Measurements from ENCODE around the gene C17orf50. TPM values are rescaled to one million over a fixed set of nuclear protein-coding genes. Genes with fewer than 3 reads are reported as not detected.

C17orf50 gene
- total RNA-seq, 6 experiments from 2014 or later: not detected

GRCh38 chr17:35793257-35793656 is 32.6 kb downstream of the C17orf50 start:
- Histone ChIP-seq H3K27ac (no peak overlapping the region), H3K4me3 (no peak overlapping the region), H3K4me1 (peaks cover 0 to 9% (median 3%) of the 10 kb centered on the region in 4 donors), H3K27me3 (peaks cover 6 to 14% of the 10 kb centered on the region in 2 donors), H3K36me3 (no peaks in the 10 kb centered on the region), H3K9me3 (no peaks in the 10 kb centered on the region)
- intact Hi-C loops (cut with DNase I): no loop called here
- ATAC-seq: no peak
- WGBS (ENCODE audit: insufficient coverage, low coverage, low lambda C conversion rate, missing lambda C conversion rate): 69% methylated on average over 2 of the region's 3 CpGs
- DNase-seq: peak in 1 of 3 donors; percentile 6
- no peak for TF ChIP-seq CTCF (IDR thresholded peaks at IDR 0.05)
- no peak for TF ChIP-seq POLR2A (IDR thresholded peaks at IDR 0.05)

- peak in 2 of 3 donors; percentile 32 to 43 for DNase-seq
- H3K27ac ChIP-seq: no peak within 1 kb of the TSS
- intact Hi-C loops (cut with DNase I): no loop called here
These were observed 34.6 kb downstream of the C17orf50 start, which contains the start of gene MMP28 for GRCh38 chr17:35795007-35795870. Gene MMP28, minus strand, starts transcription at chr17:35795641. Its CDS starts 264 bp downstream, at chr17:35795377.

GRCh38 chr17:35795871-35796265 is 35.2 kb downstream of the C17orf50 start:
- Histone ChIP-seq H3K4me1 (peaks cover 0 to 16% (median 3%) of the 10 kb centered on the region in 4 donors), H3K27ac (no peak overlapping the region), H3K36me3 (no peaks in the 10 kb centered on the region), H3K9me3 (no peaks in the 10 kb centered on the region), H3K27me3 (peaks cover 6 to 14% of the 10 kb centered on the region in 2 donors), H3K4me3 (peak overlapping the region in 2 of 3 donors; percentile 45 to 47)
- no peak for DNase-seq
- TF ChIP-seq POLR2A (IDR thresholded peaks at IDR 0.05): no peak
- no peak for TF ChIP-seq CTCF (IDR thresholded peaks at IDR 0.05)
- 54% methylated on average over 3 of the region's 8 CpGs for WGBS (ENCODE audit: insufficient coverage, low coverage, low lambda C conversion rate, missing lambda C conversion rate)
- ATAC-seq: no peak
- intact Hi-C loops (cut with DNase I): no loop called here

More at GRCh38 chr17:35795007-35795870, 34.6 kb downstream of the C17orf50 start, which contains the start of gene MMP28:
- ATAC-seq: peak; percentile 39 to 54 (median 51)
- Histone ChIP-seq H3K4me3 (peak within 1 kb of the TSS; percentile 42 to 47 (median 45)), H3K36me3 (no peaks in the 10 kb centered on the region), H3K9me3 (no peaks in the 10 kb centered on the region), H3K4me1 (peaks cover 0 to 16% (median 3%) of the 10 kb centered on the region in 4 donors), H3K27me3 (peaks cover 6 to 14% of the 10 kb centered on the region in 2 donors)
- no CpG with 5 or more reads among the region's 89 CpGs for WGBS (ENCODE audit: insufficient coverage, low coverage, low lambda C conversion rate, missing lambda C conversion rate)
- TF ChIP-seq CTCF (IDR thresholded peaks at IDR 0.05) (no peak), POLR2A (IDR thresholded peaks at IDR 0.05) (no peak)

GRCh38 chr17:35796942-35797341 is 36.3 kb downstream of the C17orf50 start:
- Histone ChIP-seq H3K27me3 (peaks cover 6 to 14% of the 10 kb centered on the region in 2 donors), H3K4me1 (peaks cover 0 to 16% (median 3%) of the 10 kb centered on the region in 4 donors), H3K36me3 (no peaks in the 10 kb centered on the region), H3K4me3 (no peak overlapping the region), H3K9me3 (no peaks in the 10 kb centered on the region), H3K27ac (no peak overlapping the region)
- DNase-seq (no peak), ATAC-seq (no peak)
- TF ChIP-seq POLR2A (IDR thresholded peaks at IDR 0.05) (no peak), CTCF (IDR thresholded peaks at IDR 0.05) (no peak)
- WGBS (ENCODE audit: insufficient coverage, low coverage, low lambda C conversion rate, missing lambda C conversion rate): 78% methylated on average over 1 of the region's 1 CpG
- intact Hi-C loops (cut with DNase I): no loop called here
